ENCODE measurements around the gene RNPEPL1.

Gene RNPEPL1

GRCh38 chr2:240577281-240578109 is 9.2 kb downstream of the RNPEPL1 start:
- Histone ChIP-seq H3K4me3 (ENCODE audit: low read depth, low read length) (no peak overlapping the region), H3K36me3 (ENCODE audit: control insufficient read depth in 2 of 2, insufficient read depth in 1 of 2, low read length in 2 of 2) (peaks cover 0 to 44% of the 10 kb centered on the region in 2 experiments; a peak in 1 of 3 replicates), H3K27ac (ENCODE audit: extremely low read depth, low read depth, low read length) (no peak overlapping the region), H3K9me3 (ENCODE audit: control insufficient read depth, insufficient read depth, low read depth, low read length) (no peaks in the 10 kb centered on the region), H3K4me1 (ENCODE audit: control insufficient read depth, insufficient read depth, low read length) (peaks cover 7% of the 10 kb centered on the region)
- ChIA-PET CTCF (interaction anchor here (0.7 kb wide), 1 partner anchor 263 kb away, joined by 3 read pairs; no protein-coding TSS in a partner anchor), POLR2A (interaction anchor here (0.6 to 2.2 kb wide), 3 partner anchors 8 to 11 kb away, joined by 3 to 16 read pairs (median 7); partner anchors contain the start of gene CAPN10)
- TF ChIP-seq GLIS2 (tag by site-specific recombination; IDR thresholded peaks at IDR 0.05) (0 out of 2 replicates have a peak, but pooled peaks have one; percentile 33), GLI4 (tag by site-specific recombination; IDR thresholded peaks at IDR 0.05) (no peak)

GRCh38 chr2:240578110-240578450 is 9.8 kb downstream of the RNPEPL1 start:
- H3K4me3 ChIP-seq (ENCODE audit: low read depth, low read length), result no peak overlapping the region
- ChIA-PET CTCF (interaction anchor here (0.5 to 0.7 kb wide), 2 partner anchors 15 to 262 kb away, joined by 3 read pairs; no protein-coding TSS in a partner anchor), POLR2A (interaction anchor here (0.6 to 2.2 kb wide), 3 partner anchors 9 to 12 kb away, joined by 3 to 16 read pairs (median 7); partner anchors contain the start of gene CAPN10)
- H3K4me1 ChIP-seq (ENCODE audit: control insufficient read depth, insufficient read depth, low read length), result peaks cover 7% of the 10 kb centered on the region
- no peak overlapping the region for H3K27ac ChIP-seq (ENCODE audit: extremely low read depth, low read depth, low read length)
- no peak for TF ChIP-seq KLF10 (tag by site-specific recombination; IDR thresholded peaks at IDR 0.05)
- TF ChIP-seq ZNF169 (tag by site-specific recombination; IDR thresholded peaks at IDR 0.05), result no peak
- no peak for TF ChIP-seq ZBTB6 (tag by site-specific recombination; IDR thresholded peaks at IDR 0.05)
- TF ChIP-seq ZBTB7A (tag by site-specific recombination; IDR thresholded peaks at IDR 0.05; ENCODE audit: low read depth), result no peak
- TF ChIP-seq ZNF792 (tag by site-specific recombination; IDR thresholded peaks at IDR 0.05), result no peak
- TF ChIP-seq ZNF48 (tag by site-specific recombination; IDR thresholded peaks at IDR 0.05), result no peak
- TF ChIP-seq ZNF280D (tag by site-specific recombination; IDR thresholded peaks at IDR 0.05), result no peak
- TF ChIP-seq, protein P1, sequence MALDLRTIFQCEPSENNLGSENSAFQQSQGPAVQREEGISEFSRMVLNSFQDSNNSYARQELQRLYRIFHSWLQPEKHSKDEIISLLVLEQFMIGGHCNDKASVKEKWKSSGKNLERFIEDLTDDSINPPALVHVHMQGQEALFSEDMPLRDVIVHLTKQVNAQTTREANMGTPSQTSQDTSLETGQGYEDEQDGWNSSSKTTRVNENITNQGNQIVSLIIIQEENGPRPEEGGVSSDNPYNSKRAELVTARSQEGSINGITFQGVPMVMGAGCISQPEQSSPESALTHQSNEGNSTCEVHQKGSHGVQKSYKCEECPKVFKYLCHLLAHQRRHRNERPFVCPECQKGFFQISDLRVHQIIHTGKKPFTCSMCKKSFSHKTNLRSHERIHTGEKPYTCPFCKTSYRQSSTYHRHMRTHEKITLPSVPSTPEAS (tag by site-specific recombination; IDR thresholded peaks at IDR 0.05), result no peak
- no peak for TF ChIP-seq GLI4 (tag by site-specific recombination; IDR thresholded peaks at IDR 0.05)
- TF ChIP-seq ZNF707 (tag by site-specific recombination; IDR thresholded peaks at IDR 0.05), result no peak
- TF ChIP-seq ZNF791 (tag by site-specific recombination; IDR thresholded peaks at IDR 0.05), result no peak
- TF ChIP-seq ZNF514 (tag by site-specific recombination; IDR thresholded peaks at IDR 0.05), result no peak
- no peak for TF ChIP-seq ZNF146 (tag by site-specific recombination; IDR thresholded peaks at IDR 0.05)
- no peak for TF ChIP-seq GLIS2 (tag by site-specific recombination; IDR thresholded peaks at IDR 0.05)
- TF ChIP-seq KLF16 (tag by site-specific recombination; IDR thresholded peaks at IDR 0.05), result no peak
- TF ChIP-seq MZF1 (tag by site-specific recombination; IDR thresholded peaks at IDR 0.05; ENCODE audit: borderline replicate concordance), result no peak
- no peak for TF ChIP-seq ZBTB11 (tag by site-specific recombination; conservative IDR thresholded peaks at IDR 0.05; ENCODE audit: low read depth)
- TF ChIP-seq RBAK (tag by site-specific recombination; IDR thresholded peaks at IDR 0.05), result no peak
- TF ChIP-seq REST (tag by site-specific recombination; IDR thresholded peaks at IDR 0.05), result no peak
- H3K36me3 ChIP-seq (ENCODE audit: control insufficient read depth in 2 of 2, insufficient read depth in 1 of 2, low read length in 2 of 2), result peaks cover 0 to 49% of the 10 kb centered on the region in 2 experiments; a peak in 1 of 3 replicates
- H3K9me3 ChIP-seq (ENCODE audit: control insufficient read depth, insufficient read depth, low read depth, low read length), result no peaks in the 10 kb centered on the region
